AG04449 (cell line): ENCODE measurements around the gene HES7.
A peak's percentile ranks its signal among the peaks of the same experiment; 100 is the strongest.

Experiments
- CTCF ChIA-PET: fragments of 350-600 bp; formaldehyde crosslinking; extraction: SDS; loops from one replicate; lab custom pipeline; 2021; ENCODE audit warnings: antibody characterized with exemption; lab: Yijun Ruan, JAX
- POLR2A ChIA-PET: fragments of 400-600, 350-600 bp; formaldehyde crosslinking; extraction: SDS; loops from one replicate; lab custom pipeline; 2020; ENCODE audit warnings: antibody characterized with exemption, inconsistent platforms; lab: Yijun Ruan, JAX
- DNase-seq: peaks from one replicate; pipeline ENCODE4 v3.0.0-alpha.2; 2010; ENCODE audit warnings: low read depth, low spot score
- H3K4me3 ChIP-seq: 2 replicates; pipeline ENCODE4 v1.5.1; 2011; ENCODE audit warnings: low read depth, mild to moderate bottlenecking, control low read depth, low read length
- CTCF ChIP-seq: IDR thresholded peaks from one replicate; pipeline ENCODE4 v1.5.1; 2011; ENCODE audit warnings: mild to moderate bottlenecking, moderate library complexity, low read length, control low read depth, inconsistent platforms; ENCODE audit not compliant: insufficient read depth; ENCODE audit errors: missing control alignments

The HES7 gene

DNA sequence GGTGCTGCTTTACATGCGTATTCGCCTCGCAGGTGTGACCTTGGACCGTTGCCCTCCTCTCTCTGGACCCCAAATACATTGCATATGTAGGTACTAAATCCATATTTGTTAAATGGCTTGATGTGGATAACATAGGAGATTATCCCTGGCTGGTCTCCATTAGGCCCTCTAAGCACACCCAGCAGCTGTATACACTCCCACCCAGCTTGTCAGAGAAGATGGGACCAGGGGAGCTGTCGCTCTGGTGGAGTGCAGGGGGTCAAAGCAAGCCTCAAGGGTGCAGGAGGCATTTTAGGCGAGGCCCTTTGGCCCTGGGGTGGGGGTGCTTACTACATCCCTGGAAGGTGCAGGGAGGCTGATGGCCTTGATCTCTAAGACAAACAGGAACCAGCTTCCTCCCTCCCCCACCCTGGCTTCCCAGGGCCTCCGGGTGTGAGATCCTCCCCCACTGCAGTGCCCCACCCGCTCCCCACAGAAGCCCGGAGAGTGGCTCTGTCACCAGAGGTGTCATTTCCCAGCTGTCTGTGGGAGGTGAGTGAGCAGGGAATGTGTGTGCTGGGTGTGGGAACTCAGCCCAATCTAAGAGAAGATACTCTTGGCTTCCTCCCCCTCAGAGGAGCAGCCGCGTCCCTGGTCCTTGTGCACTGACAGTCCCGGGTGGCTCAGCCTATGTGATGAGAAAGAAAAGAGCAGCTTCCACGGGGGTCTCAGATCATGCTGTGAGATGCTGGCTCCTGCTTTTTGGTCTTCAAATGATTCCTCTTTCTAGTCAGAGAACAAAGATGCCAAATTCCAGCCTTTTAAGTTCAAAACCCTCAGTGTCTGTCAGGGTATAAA lies 40.3 kb upstream of the HES7 start:
- TF ChIP-seq CTCF, result no peak
- CTCF ChIA-PET, result interaction anchor here (0.9 to 8.6 kb wide), 5 partner anchors 41 to 104 kb away, joined by 3 to 41 read pairs (median 3); partner anchors contain the start of genes ALOXE3 and HES7
- H3K4me3 ChIP-seq, result no peak overlapping the region; the same call in 1 of the 2 replicates
- no peak for DNase-seq
- POLR2A ChIA-PET, result interaction anchor here (0.6 to 2.5 kb wide), 2 partner anchors 9 to 622 kb away, joined by 3 to 14 read pairs; no protein-coding TSS in a partner anchor

GRCh38 chr17:8162997-8163977 lies 39.4 kb upstream of the HES7 start:
- no peak for TF ChIP-seq CTCF
- ChIA-PET POLR2A (interaction anchor here (2.5 kb wide), 1 partner anchor 10 kb away, joined by 14 read pairs; no protein-coding TSS in a partner anchor), CTCF (interaction anchor here (0.9 to 8.6 kb wide), 7 partner anchors 32 to 103 kb away, joined by 3 to 41 read pairs (median 3); partner anchors contain the start of genes ALOXE3 and HES7)
- DNase-seq, result no peak
- H3K4me3 ChIP-seq, result peak overlapping the region; percentile 92

DNA sequence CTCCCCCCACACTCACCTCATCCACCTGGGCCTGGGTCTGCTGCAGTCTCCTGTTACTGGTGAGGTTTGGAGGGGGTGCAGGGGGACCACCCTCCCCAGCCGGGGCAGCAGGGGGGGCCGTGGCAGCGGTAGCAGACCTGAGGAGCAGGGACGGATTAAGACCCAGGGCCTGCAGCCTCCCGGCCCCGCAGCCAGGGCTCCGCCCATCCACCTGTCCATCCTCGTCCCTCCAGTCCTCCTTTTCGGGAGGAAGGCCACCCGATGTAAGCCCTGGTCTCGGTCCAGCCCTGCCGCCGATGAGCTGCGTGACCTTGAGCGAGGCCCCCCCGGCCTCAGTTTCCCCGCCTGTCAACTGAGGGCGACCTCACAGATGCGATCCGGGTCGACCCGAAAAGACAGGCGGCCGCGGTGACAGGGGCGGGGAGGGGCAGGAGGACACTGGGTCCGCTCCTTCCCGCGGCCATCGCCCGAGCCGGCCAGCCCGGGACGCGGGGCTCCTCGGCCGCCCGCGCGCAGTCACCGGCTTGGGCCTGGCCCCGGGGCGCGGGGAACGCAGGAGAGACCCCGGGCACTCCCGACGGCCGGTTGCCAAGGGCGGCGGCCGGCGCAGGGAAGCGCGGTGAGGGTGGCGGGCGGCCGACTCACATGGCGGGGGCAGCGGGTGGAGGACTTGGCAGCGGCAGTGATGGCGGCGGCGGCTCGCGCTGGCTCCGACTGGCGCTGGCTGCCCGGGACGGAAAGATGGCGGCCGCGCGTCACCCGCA lies 38.5 kb upstream of the HES7 start, which contains the start of gene VAMP2:
Gene VAMP2, minus strand, starts transcription at position 716 of the 764 bp plus-strand sequence. Its CDS starts 69 bp downstream, at position 647.
- POLR2A ChIA-PET, result interaction anchor here (2.5 kb wide), 1 partner anchor 11 kb away, joined by 14 read pairs; no protein-coding TSS in a partner anchor

DNA sequence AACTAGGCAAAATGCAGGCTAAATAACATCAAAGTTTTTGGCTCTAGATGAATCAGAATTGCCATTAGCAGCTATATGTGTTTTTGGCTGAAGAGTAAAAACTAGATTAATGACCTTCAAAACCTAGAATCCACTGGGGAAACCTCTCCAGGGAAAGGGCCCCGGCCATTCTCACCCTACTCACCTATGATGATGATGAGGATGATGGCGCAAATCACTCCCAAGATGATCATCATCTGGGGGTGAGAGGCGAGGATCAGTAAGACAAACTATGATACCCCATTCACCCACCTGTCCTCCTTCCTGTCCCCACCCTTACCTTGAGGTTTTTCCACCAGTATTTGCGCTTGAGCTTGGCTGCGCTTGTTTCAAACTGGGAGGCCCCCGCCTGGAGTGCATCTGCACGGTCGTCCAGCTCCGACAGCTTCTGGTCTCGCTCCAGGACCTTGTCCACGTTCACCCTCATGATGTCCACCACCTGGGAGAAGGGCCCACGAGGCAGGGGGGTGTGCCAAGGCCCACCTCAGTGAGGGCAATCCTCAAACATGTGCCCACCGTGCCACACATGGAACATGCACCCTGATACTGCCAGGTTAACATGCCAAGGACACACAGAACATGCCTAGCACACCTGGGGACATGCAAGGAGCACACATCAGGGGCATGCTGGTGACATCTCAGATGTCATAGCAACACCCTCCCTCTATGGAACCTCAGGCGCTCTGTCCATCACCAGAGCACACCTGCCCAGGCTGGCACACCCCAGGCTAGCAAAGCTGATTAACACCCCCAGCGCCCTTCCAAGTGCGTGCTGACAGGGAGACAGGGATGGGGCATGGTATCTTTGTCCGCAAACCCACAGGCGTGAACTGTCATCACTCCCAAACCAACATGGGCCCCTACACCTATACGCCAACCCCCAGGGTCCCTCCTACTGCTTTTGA lies 37.7 kb upstream of the HES7 start:
- POLR2A ChIA-PET, result interaction anchor here (1.3 kb wide), 1 partner anchor 12 kb away, joined by 5 read pairs; no protein-coding TSS in a partner anchor
- peak overlapping the region; percentile 92 for H3K4me3 ChIP-seq
- CTCF ChIA-PET, result interaction anchor here (0.7 to 8.6 kb wide), 12 partner anchors 15 to 101 kb away, joined by 3 to 41 read pairs (median 7); partner anchors contain the start of genes ALOXE3 and HES7
- no peak for DNase-seq
- TF ChIP-seq CTCF, result no peak

More for the DNA sequence above, 38.5 kb upstream of the HES7 start, which contains the start of gene VAMP2:
- CTCF ChIA-PET, result interaction anchor here (1.3 to 8.6 kb wide), 3 partner anchors 32 to 43 kb away, joined by 3 to 41 read pairs (median 34); partner anchors contain the start of genes ALOXE3 and HES7
- no peak for TF ChIP-seq CTCF
- H3K4me3 ChIP-seq, result peak within 1 kb of the TSS; percentile 92
- DNase-seq, result no peak
